Measurements from ENCODE around the gene VAMP4.

The VAMP4 gene

GRCh38 chr1:171652234-171652822 is 89.5 kb downstream of the VAMP4 start, which contains the start of gene MYOC:
TSS of gene MYOC (minus strand) at chr1:171652688. CDS start at chr1:171652611, 77 bp downstream.
- no peak for DNase-seq (ENCODE audit: low read depth in 3 of 3)
